CD4-positive, alpha-beta T cell treated with Interleukin-17A for 4 hours (primary cell): ENCODE measurements around the gene NAB1.

ENCODE experiments used
- DNase-seq: peaks from one replicate; pipeline ENCODE4 v3.0.0-alpha.2; 2020; ENCODE audit warnings: mixed read lengths

The NAB1 gene

GRCh38 chr2:190637903-190638618 lies 10.8 kb upstream of the NAB1 start:
- DNase-seq = no peak

- DNase-seq = no peak
Measured at GRCh38 chr2:190640117-190640516, 8.8 kb upstream of the NAB1 start.

GRCh38 chr2:190641469-190641868 lies 7.4 kb upstream of the NAB1 start:
- no peak for DNase-seq

- no peak for DNase-seq
Measured at GRCh38 chr2:190646780-190647522, 1.9 kb upstream of the NAB1 start.

GRCh38 chr2:190648289-190649034 lies 421 bp upstream of the NAB1 start:
- peak; percentile 95 for DNase-seq

- peak; percentile 17 for DNase-seq
Measured at GRCh38 chr2:190649798-190650390, 1.0 kb downstream of the NAB1 start.

- no peak for DNase-seq
Measured at GRCh38 chr2:190651413-190651812, 2.5 kb downstream of the NAB1 start.

- DNase-seq = no peak
Measured at GRCh38 chr2:190653231-190653630, 4.3 kb downstream of the NAB1 start.

- DNase-seq = no peak
Measured at GRCh38 chr2:190653931-190654330, 5.0 kb downstream of the NAB1 start.

- DNase-seq = no peak
Measured at GRCh38 chr2:190655113-190655512, 6.2 kb downstream of the NAB1 start.

GRCh38 chr2:190655570-190655969 lies 6.7 kb downstream of the NAB1 start:
- DNase-seq = no peak

GRCh38 chr2:190656301-190656700 lies 7.4 kb downstream of the NAB1 start:
- no peak for DNase-seq

GRCh38 chr2:190657474-190658255 lies 8.8 kb downstream of the NAB1 start:
- DNase-seq = no peak

GRCh38 chr2:190659553-190659952 lies 10.7 kb downstream of the NAB1 start:
- no peak for DNase-seq

GRCh38 chr2:190662754-190663153 lies 13.9 kb downstream of the NAB1 start:
- no peak for DNase-seq

GRCh38 chr2:190663348-190663747 lies 14.5 kb downstream of the NAB1 start:
- no peak for DNase-seq

GRCh38 chr2:190663839-190664238 lies 15.0 kb downstream of the NAB1 start:
- DNase-seq = no peak

GRCh38 chr2:190664240-190664639 lies 15.4 kb downstream of the NAB1 start:
- DNase-seq = no peak

GRCh38 chr2:190666895-190667294 lies 18.0 kb downstream of the NAB1 start:
- DNase-seq = no peak

GRCh38 chr2:190668892-190669291 lies 20.0 kb downstream of the NAB1 start:
- no peak for DNase-seq

GRCh38 chr2:190670182-190670946 lies 21.5 kb downstream of the NAB1 start:
- DNase-seq = no peak
